HG03175 (cell line): ENCODE data around the gene FUZ.

Source experiments
- ATAC-seq: cut with Tn5 transposase; IDR thresholded peaks from one replicate; pipeline ENCODE4 v1.9.1; 2021; ENCODE audit warnings: mild to moderate bottlenecking, moderate library complexity; ENCODE audit not compliant: unreplicated experiment

Gene FUZ

GRCh38 chr19:49812997-49813861 lies at the start of gene FUZ:
Gene FUZ, minus strand, starts transcription at chr19:49813292. Its CDS starts 186 bp downstream, at chr19:49813106.
- peak; percentile 52 for ATAC-seq

- ATAC-seq = no peak
Observed at GRCh38 chr19:49862391-49863253, 49.5 kb upstream of the FUZ start.

GRCh38 chr19:49861541-49862378 lies 48.7 kb upstream of the FUZ start:
- ATAC-seq = no peak

GRCh38 chr19:49861107-49861506 lies 48.0 kb upstream of the FUZ start:
- ATAC-seq = no peak

- no peak for ATAC-seq
Observed at GRCh38 chr19:49860336-49861102, 47.4 kb upstream of the FUZ start.

GRCh38 chr19:49859682-49860335 lies 46.7 kb upstream of the FUZ start:
- no peak for ATAC-seq

- ATAC-seq = no peak
Observed at GRCh38 chr19:49858088-49858985, 45.2 kb upstream of the FUZ start.

- no peak for ATAC-seq
Observed at GRCh38 chr19:49857838-49858087, 44.7 kb upstream of the FUZ start.

GRCh38 chr19:49857061-49857837 lies 44.2 kb upstream of the FUZ start:
- no peak for ATAC-seq

GRCh38 chr19:49856574-49857021 lies 43.5 kb upstream of the FUZ start:
- ATAC-seq = no peak

- no peak for ATAC-seq
Observed at GRCh38 chr19:49855676-49856573, 42.8 kb upstream of the FUZ start.

- no peak for ATAC-seq
Observed at GRCh38 chr19:49855277-49855675, 42.2 kb upstream of the FUZ start.

GRCh38 chr19:49854378-49855263 lies 41.5 kb upstream of the FUZ start:
- ATAC-seq = no peak

GRCh38 chr19:49853852-49854377 lies 40.8 kb upstream of the FUZ start:
- ATAC-seq = no peak

- no peak for ATAC-seq
Observed at GRCh38 chr19:49852631-49853126, 39.6 kb upstream of the FUZ start.
